GM19397 (cell line): Measurements from ENCODE around the gene FADS2.
A peak's percentile ranks its signal among the peaks of the same experiment; 100 is the strongest.

Source experiments
- ATAC-seq: cut with Tn5 transposase; IDR thresholded peaks from one replicate; pipeline ENCODE4 v1.9.1; 2021; ENCODE audit warnings: mild to moderate bottlenecking, moderate library complexity; ENCODE audit not compliant: unreplicated experiment

The FADS2 gene

DNA sequence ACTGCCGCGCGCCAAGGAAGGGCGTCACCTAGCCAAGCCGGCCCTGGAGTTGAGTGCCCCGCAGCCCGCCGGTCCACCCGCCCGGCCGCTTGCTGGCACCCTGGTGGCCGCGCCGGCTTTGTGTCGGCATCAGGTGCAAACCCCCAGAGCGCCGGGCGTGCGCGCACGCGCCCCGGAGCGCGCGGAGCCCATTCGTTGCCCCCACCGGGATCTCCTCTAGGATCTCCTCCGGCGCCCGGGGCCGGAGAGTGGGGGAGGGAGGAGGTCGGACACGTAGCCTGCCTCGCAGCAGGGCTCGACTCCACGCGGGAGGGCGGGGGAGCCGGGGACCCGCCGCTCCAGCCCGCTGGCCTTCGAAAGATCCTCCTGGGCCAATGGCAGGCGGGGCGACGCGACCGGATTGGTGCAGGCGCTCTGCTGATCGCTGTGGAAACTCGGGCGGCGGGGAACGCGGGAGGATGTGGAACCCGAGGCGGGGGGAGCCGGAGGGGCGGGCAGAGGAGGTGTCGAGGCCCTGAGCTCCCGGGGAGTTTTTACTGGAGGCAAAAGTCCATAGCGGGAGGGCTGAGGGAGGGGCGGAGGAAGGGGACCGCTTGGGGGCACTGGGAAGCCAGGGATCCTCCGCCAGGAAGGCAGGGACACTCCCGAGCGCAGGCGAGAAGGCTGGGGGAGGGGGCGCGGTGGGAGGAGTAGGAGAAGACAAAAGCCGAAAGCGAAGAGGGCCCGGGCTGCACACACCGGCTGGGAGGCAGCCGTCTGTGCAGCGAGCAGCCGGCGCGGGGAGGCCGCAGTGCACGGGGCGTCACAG lies at the start of gene FADS2:
FADS2 (plus strand) TSS at position 730 of the 808 bp plus-strand sequence. CDS start 91 bp downstream, outside the sequence.
- peak; percentile 63 for ATAC-seq

DNA sequence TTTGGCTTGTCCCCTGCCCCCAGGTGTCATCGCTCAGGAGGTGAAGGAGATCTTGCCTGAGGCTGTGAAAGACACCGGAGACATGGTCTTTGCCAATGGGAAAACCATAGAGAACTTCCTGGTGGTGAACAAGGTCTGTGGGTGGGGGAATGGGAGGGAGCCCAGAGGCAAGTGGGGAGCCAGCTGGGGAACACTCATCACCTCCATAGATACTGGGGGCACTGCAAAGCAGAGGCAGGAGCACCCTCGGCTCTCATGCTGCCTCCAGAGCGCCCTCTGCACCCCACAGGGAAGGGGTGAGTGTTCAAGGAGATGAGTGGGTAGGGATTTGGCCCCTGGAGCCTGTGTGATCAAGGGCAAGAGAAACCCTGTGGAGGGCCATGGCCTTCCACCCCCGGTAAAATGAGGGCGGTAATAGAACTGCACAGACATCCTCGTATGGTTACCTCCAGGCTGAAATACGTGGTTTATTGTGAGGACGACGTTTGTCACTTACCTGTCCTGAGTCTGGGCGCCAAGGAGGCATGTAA lies 49.7 kb upstream of the FADS2 start:
- no peak for ATAC-seq

DNA sequence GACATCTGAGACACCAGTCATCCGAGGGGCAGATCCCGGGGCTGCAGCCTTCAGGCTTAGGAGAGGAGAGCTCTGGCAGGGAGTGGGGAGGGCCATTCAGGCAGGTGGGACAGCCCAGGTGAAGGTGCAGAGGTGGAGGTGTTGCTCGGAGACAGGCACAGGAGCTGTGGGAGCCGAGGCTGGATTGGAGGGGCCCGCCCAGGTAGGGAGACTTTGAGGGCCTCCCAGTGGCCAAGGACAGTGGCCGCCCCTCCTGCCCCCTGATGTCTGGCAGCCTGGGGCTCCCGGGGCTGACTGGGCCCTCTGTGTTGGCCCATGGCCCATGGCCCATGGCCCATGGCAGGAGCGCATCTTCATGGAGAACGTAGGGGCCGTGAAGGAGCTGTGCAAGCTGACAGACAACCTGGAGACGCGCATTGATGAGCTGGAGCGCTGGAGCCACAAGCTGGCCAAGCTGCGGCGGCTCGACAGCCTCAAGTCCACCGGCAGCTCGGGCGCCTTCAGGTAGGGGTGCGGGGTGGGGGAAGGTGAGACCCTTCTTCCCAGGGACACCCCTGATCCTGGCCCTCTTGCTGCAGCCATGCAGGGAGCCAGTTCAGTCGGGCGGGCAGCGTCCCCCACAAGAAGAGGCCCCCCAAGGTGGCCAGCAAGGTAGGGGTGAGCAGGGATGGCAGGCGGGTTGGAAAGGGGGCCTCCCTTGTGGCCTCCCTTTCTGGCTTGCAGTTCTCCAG lies 49.0 kb upstream of the FADS2 start:
- ATAC-seq, result no peak

DNA sequence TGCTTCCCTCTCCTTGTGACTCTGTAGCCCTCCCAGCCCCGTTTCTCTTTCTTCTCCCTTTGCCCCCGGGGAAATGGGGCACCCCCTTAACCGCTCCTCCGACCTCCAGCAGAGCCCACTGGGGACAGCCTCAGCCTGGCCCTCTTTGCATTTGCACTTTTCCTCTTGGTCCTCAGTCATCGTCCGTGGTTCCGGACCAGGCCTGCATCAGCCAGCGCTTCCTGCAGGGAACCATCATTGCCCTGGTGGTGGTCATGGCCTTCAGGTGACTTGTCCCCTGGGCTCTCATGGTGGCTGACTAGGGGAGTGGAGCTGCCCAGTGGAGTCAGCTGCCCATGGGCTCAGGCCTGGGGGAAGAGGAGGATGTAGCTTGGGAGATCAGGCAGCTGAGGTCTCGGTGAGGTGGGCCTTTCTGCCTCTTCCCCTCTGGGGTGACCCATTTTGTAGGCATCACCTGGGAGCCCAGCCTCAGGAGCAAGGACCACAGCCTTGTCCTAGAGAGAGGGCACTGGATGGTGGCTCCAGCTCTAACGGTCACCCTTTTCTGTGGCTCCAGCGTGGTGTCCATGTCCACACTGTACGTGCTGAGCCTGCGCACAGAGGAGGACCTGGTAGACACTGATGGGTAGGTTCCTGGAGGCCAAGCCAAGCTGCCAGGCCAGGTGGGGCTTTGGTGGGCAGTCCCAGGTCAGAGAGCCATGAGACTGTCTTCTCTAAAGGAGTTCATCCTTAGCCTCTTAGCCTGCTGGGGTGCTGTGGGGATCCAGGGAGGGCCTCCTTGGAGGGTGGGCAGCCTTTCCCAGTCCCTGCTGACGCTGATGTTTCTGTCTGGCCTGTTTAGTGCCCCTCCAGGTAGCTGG lies 48.2 kb upstream of the FADS2 start:
- no peak for ATAC-seq

DNA sequence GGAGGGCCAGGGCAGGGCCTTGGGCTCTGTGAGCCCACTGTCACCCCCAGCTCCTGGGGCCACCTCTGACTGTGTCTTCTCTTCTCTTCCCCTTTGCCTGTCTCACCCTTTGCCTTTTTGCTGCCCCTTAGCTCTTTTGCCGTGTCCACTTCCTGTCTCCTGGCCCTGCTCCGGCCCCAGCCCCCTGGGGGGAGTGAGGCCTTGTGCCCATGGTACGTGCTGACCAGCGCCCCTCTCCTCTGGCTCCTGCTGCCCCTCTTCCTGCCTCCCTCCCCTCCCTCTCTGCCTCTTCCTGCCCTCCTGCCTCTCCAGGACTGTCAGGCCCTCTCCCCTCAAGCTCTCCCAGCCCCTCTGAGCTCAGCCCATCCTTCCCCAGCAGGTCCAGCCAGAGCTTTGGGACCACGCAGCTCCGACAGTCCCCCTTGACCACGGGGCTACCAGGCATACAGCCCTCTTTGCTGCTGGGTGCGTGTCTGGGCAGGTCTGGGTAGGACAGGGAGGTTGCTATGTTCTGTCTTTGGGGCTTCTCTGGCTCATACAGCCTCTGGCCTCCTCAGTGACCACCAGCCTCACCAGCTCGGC lies 47.4 kb upstream of the FADS2 start:
- no peak for ATAC-seq

DNA sequence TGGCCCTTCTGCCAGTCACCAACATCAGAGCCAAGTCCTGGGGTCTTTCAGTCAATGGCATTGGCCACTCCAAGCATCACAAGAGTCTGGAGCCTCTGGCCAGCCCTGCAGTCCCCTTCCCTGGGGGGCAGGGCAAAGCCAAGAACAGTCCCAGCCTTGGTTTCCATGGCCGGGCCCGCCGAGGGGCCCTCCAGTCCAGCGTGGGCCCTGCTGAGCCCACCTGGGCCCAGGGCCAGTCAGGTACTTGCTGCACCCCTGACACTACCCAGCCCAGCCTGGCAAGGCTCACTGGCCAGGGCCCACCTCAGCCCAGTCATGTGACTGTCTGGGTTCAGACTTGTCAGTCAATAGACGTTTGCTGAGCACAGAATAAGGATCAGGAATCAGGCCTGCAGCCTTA lies 46.5 kb upstream of the FADS2 start:
- no peak for ATAC-seq

DNA sequence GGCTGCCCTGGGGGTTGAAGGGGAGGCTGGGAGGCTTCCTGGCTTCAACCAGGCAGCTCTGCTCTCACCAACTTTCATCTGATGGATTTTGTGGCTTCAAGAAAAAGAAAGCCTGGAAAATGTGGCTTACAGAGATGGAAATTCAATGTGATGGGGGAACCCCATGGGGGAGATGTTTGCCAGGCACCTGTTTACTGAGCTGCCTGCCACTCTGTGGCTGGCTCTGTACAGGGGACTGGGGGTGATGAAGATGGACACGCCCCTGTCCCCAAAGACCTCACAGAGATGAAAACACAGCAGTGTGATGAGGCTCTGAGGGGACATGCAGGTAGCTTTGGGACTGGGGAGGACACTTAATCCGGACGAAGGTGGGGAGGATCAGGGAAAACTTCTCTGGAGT lies 45.8 kb upstream of the FADS2 start:
- no peak for ATAC-seq

DNA sequence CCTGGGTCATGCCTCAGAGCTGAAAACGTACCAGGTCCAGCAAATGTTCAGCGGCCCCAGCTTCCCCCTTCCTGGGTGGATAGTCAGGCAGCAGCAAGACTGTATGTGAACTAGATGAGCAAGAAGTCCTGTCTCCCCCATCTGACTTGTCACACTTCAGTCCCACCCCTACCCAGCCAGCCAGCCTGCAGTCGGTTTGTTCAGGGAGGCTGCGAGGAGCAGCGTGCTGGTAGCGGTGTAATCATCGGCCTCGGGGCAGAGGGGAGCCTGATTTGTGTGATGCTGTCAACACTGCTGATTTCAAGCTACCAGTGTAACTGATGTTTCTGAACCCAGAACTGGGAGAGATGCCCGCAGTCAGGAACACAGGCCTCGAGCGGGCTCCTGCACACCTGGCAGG lies 45.3 kb upstream of the FADS2 start:
- ATAC-seq, result no peak

DNA sequence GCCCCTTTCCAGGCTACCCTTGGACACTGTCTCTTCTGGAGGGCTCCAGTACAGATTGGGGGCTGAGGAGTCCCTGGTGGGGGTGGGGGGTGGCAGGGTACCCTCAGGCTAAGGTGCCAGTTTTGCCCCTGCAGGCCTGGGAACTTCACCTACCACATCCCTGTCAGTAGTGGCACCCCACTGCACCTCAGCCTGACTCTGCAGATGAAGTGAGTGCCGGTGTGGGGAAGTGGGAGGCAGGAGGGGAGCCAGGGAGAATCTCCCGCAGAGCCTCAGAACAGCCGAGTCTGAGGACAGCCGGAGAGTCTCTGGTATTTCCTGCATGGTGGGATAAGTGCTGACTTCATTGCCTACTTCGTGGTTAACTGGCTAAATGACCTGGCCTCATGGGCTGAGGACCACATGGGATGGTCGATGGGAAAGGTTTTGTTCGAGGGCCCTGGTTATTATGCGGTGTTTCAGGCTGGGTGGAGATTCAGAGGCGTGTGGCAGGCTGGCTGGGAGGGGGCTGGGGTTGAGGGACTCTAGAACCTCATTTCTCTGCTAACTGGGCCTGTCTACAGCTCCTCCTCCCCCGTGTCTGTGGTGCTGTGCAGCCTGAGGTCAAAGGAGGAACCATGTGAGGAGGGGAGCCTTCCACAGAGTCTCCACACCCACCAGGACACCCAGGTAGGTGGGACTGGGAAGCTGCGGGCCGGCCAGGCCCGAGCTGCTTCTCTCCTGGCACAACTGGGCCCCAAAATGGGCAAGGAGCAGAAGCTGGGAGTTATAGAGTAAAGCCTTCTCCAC lies 44.2 kb upstream of the FADS2 start:
- ATAC-seq, result no peak

DNA sequence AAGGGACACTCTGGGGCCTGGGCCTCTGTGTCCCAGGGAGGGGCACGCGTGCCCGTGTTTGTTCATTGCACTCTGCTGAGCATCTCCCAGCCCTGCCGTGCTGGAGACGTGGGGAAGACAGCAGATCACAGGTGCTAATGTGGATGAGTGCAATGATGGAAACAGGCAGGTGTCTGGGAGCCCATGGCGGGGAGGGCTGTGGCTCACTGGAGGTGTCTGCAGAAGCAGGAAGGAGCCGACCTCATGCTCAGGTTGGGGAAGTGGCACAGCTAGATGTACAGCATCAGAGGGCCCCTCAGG lies 43.6 kb upstream of the FADS2 start:
- ATAC-seq, result no peak

DNA sequence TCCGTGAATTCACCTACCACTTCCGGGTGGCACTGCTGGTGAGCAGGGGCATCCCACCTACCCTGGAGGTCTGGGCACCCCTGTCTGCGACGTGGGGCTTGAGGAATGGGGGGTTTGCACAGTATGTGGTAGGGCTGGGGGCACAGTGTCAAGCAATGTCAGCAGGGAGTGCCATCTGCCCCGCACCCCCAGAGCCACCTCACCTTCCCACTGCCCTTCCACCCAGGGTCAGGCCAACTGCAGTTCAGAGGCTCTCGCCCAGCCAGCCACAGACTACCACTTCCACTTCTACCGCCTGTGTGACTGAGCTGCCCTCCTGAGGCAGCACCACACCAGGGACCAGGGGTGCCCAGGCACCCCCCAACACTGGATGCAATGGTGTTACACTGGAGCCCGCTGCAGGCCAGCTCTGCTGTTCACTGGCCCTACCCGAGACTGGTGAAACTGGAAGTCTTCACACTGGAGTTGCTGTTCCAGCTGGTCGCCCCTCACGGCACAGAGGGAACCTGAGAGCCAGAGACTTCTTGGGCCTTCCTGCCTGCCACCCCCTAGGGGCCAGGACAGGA lies 42.2 kb upstream of the FADS2 start:
- ATAC-seq, result no peak

DNA sequence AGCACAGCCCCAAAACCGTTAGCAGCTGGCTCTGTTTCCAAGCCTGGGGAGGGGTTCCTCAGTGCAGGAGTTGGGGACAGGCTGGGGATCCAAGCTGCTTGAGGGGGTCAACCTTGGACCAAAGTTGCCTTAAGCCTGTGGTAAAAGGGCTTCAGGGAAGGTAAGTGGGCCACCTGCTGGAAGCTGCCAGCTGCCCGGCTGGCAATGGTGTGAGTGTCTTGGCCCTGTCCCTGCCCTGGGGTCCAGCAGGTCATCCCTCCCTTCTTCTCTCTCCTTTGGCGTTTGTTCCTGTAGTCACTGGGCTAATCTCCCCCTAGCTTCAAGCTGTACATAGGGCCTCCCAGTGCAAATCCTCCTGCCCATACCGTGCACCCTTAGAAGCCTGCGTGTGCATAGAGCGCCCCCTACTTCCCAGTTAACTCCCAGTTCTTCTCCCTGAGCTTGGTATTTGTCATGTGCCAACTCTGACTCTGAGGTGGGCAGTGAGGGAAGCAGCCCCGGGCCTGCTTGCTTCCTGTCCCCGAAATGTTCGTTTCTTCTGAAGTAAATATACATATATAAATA lies 40.1 kb upstream of the FADS2 start:
- ATAC-seq, result no peak

DNA sequence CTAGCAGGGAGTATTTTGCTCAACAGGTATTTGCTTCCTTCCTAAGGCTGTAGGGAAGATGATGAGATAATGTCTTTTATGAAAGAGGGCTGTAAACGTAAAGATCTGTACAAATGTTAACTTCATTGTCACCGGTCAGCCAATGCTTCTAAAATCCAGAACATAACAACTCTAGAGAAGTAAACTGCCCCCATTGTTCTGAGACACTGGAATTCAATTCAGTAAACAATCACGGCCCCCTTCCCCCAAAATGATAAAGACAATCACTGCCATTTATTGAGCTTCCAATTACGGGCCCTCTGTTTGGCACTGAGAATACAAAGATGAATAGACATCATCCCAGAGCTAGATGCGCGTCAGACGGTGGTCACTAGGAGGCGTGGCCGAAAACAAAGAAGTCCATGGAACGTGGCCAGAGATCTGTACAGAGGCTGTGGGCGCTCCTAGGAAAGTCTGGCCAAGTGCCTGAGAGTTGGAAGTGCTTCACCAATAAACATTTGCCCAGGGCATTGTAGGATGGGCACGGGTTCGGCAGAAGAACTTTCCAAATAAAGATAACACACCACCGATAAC lies 36.3 kb upstream of the FADS2 start:
- peak; percentile 7 for ATAC-seq

DNA sequence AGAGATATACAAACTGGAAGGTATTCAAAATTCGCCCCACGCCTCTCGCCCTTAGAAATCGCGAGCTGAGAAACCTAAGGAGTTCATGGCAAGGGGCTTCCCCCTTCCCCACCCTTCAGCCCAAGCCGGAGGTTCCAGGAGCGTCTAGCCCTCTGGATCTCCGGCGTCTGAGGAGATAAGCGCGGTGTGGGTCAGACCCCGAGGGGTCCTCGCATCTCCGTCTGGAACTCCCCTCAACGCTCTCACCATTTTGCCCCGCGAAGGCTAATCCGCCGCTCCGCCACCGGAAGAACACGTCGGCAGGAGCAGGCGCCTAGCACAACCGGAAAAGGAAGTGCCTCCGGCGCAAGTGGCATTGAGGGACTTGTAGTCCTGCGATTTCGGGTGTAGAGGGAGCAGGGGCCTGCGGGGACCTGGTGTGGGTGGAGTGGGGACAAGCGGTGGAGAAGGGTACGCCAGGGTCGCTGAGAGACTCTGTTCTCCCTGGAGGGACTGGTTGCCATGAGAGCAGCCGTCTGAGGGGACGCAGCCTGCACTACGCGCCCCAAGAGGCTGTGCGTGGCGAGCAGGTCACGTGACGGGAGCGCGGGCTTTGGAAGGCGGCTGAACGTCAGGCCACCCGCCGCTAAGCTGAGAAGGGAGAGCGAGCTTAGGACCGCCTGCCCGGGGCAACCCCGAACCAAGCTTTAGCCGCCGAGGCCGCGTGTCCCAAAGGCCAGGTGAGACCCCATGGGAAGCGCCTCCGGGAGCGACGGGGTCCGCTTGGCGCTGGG lies 35.6 kb upstream of the FADS2 start, which contains the start of the genes FEN1 and TMEM258:
FEN1 (plus strand) TSS at position 602 of the 773 bp plus-strand sequence. CDS start 2,451 bp downstream, outside the sequence.
TMEM258 (minus strand) TSS at position 290 of the 773 bp plus-strand sequence; CDS start at position 249, 41 bp downstream.
- ATAC-seq, result peak; percentile 80

DNA sequence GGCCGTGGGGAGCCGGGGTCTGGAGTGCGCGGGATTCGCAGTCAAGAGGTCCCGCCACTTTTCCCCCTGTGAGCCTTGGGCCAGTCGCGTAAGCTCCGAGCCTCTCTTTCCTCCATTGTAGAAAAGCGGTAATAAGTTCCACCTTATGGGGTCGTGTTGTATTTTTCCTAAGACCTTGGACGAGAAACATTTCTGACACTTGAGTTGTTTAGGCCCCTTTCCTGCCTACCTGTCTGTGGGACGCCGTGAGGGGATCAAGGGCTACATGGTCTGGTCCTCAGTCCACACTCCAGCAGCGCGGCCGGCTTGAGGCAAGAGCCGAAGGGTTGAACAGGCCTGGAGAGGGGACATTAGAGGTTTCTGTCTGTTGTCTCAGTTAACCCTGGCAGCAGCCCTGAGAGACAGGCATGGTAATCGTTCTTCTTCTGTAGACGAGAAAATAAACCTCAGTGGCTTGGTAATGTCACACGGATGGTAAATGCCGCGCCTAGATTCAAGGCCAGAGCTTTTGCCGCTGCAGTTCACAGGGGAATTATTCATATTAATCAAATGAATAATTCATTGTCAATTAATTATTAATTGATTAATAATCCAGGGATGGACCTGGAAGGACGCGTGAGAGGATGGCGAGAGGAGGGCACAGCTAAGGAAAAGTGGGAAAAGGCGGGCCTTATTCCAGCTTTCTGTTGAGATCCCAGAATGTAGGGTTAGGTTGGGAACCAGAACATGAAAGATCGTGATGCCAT lies 34.8 kb upstream of the FADS2 start:
- ATAC-seq, result no peak

DNA sequence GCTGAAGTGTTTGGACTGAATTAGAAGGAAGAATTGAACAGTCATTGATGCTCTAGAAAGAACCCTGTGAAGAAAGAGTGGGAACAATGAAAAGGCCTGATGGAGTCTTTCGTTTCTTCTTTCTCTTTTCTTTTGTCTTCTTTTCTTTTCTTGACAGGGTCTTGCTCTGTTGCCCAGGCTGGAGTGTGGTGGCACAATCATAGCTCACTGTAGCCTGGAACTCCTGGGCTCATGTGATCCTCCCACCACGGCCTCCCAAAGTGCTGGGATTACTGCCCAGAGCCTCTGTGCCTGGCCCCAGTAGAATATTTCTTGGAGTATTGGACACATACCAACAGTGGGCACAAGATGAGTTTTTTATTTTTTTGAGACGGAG lies 34.3 kb upstream of the FADS2 start:
- ATAC-seq, result no peak

DNA sequence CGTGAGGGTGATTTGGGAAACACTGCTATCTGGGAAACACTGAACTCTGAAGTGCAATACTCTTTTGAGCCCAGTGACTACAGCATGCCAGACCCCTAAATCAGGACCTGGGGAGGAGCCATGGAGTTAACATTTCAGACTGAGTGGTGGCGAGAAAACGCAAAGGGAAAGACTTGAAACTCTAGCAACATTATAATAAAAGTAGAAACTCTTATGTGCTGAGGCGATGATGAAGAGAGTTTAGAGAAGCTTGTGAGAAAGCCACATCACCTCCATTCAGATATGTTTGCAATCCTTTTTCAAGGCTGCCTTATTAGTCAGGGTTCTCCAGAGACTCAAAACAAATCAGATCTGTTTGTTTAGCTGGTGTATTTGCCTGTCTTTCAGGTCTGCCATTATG lies 33.5 kb upstream of the FADS2 start:
- ATAC-seq, result no peak
